ENCODE results near the gene DLGAP4. TPM values are rescaled to one million over a fixed set of nuclear protein-coding genes. Genes with fewer than 3 reads are reported as not detected.

Gene DLGAP4
- total and polyA plus RNA-seq, 9 of the 15 experiments (the other 6 are each of a cell fraction or from before 2014, with no cell fraction given), result 0.31 to 34.1 (median 4.5) TPM

GRCh38 chr20:36465109-36466080 lies 159.3 kb downstream of the DLGAP4 start:
- WGBS (ENCODE audit: insufficient coverage, low coverage, missing lambda C conversion rate), result 15% methylated on average over 12 of the region's 12 CpGs
- in situ Hi-C loops (cut with MboI) (no loop called here), intact Hi-C loops (cut with micrococcal nuclease) (no loop called here)
- POLR2A ChIA-PET, result interaction anchor here (0.5 to 1.6 kb wide), 9 partner anchors 8 to 396 kb away, joined by 3 to 4 read pairs (median 3); no protein-coding TSS in a partner anchor
- Histone ChIP-seq H3K9me3 (replicated peaks; ENCODE audit: control insufficient read depth, insufficient read depth, low read depth, low read length) (no peaks in the 10 kb centered on the region), H3K4me2 (ENCODE audit: insufficient read depth, low read length) (peak overlapping the region; percentile 53), H3K9me1 (ENCODE audit: control insufficient read depth, insufficient read depth, low read length) (peaks cover 6% of the 10 kb centered on the region), H4K20me1 (replicated peaks; ENCODE audit: control insufficient read depth, insufficient read depth, low read length) (peaks cover 37% of the 10 kb centered on the region), H3K36me3 (ENCODE audit: control insufficient read depth, insufficient read depth, low read length) (no peaks in the 10 kb centered on the region; the same call in 2 of the 3 replicates), H2AFZ (ENCODE audit: low read depth, low read length) (no peak overlapping the region), H3K27me3 (ENCODE audit: control insufficient read depth in 2 of 2, insufficient read depth in 2 of 2, low read length in 2 of 2) (no peaks in the 10 kb centered on the region), H3K27ac (ENCODE audit: extremely low read depth, low read depth, low read length) (peak overlapping the region; percentile 70; the same call in 2 of the 3 replicates), H3K4me3 (no peak overlapping the region), H3K79me2 (ENCODE audit: control insufficient read depth, insufficient read depth, low read length) (peaks cover 61% of the 10 kb centered on the region), H3K9ac (ENCODE audit: insufficient read depth in 1 of 2, low read depth in 2 of 2, low read length in 2 of 2) (peak overlapping the region in 1 of 2 experiments; percentile 67; a peak in 1 of 4 replicates), H3K4me1 (replicated peaks in 1 of 2; ENCODE audit: control insufficient read depth in 2 of 2, insufficient read depth in 2 of 2, low read length in 2 of 2) (peaks cover 49 to 57% of the 10 kb centered on the region in 2 experiments)
- no TSS peak for BruUV-seq (replicated peaks)
- peak; percentile 69 for ATAC-seq
- CTCF ChIA-PET (ENCODE audit: low intra/inter-chr PET ratio), result no interaction called here
- DNase-seq (ENCODE audit: extremely low read depth in 1 of 4, low spot score in 3 of 4), result peak; percentile 72 to 88 (median 80)
- FAIRE-seq, result peak; percentile 99
- TF ChIP-seq ZBTB43 (CRISPR knock-in tag; IDR thresholded peaks at IDR 0.05), result no peak
- TF ChIP-seq NFXL1 (CRISPR knock-in tag; IDR thresholded peaks at IDR 0.05), result no peak
- TF ChIP-seq VEZF1 (CRISPR knock-in tag; IDR thresholded peaks at IDR 0.05), result peak; percentile 91
- no peak for TF ChIP-seq STAT5B (CRISPR knock-in tag; IDR thresholded peaks at IDR 0.05)
- 0 out of 2 replicates have a peak, but pooled peaks have one; percentile 30 for TF ChIP-seq ATF7 (IDR thresholded peaks at IDR 0.05)
- TF ChIP-seq ELF2 (CRISPR knock-in tag; IDR thresholded peaks at IDR 0.05), result no peak
- TF ChIP-seq ZNF263 (CRISPR knock-in tag; IDR thresholded peaks at IDR 0.05; ENCODE audit: borderline replicate concordance), result peak; percentile 54; the same call in 1 of the 2 replicates
- TF ChIP-seq CTBP1 (IDR thresholded peaks at IDR 0.05; ENCODE audit: borderline replicate concordance), result peak; percentile 54
- no peak for TF ChIP-seq ETV1 (tag; conservative IDR thresholded peaks at IDR 0.05; ENCODE audit: low read depth)
- peak; percentile 66 for TF ChIP-seq ARID1B (IDR thresholded peaks at IDR 0.05)
- TF ChIP-seq TCF3 (CRISPR knock-in tag; IDR thresholded peaks at IDR 0.05), result peak; percentile 52; the same call in 1 of the 2 replicates
- TF ChIP-seq ZNF740 (CRISPR knock-in tag; IDR thresholded peaks at IDR 0.05), result no peak
- peak in 1 of 2 experiments; percentile 84; a peak in 2 of 4 replicates for TF ChIP-seq ZNF740 (tag; IDR thresholded peaks at IDR 0.05)
- TF ChIP-seq CBFA2T3 (IDR thresholded peaks at IDR 0.05), result peak; percentile 70
- no peak for TF ChIP-seq ESRRB (CRISPR knock-in tag; IDR thresholded peaks at IDR 0.05; ENCODE audit: borderline replicate concordance)
- TF ChIP-seq KLF16 (IDR thresholded peaks at IDR 0.05), result peak; percentile 7; the same call in 1 of the 2 replicates
- TF ChIP-seq MITF (IDR thresholded peaks at IDR 0.05), result 0 out of 2 replicates have a peak, but pooled peaks have one; percentile 12

Measured in K562 (cell line).